ENCODE measurements around the gene JMJD7.

JMJD7 gene

DNA sequence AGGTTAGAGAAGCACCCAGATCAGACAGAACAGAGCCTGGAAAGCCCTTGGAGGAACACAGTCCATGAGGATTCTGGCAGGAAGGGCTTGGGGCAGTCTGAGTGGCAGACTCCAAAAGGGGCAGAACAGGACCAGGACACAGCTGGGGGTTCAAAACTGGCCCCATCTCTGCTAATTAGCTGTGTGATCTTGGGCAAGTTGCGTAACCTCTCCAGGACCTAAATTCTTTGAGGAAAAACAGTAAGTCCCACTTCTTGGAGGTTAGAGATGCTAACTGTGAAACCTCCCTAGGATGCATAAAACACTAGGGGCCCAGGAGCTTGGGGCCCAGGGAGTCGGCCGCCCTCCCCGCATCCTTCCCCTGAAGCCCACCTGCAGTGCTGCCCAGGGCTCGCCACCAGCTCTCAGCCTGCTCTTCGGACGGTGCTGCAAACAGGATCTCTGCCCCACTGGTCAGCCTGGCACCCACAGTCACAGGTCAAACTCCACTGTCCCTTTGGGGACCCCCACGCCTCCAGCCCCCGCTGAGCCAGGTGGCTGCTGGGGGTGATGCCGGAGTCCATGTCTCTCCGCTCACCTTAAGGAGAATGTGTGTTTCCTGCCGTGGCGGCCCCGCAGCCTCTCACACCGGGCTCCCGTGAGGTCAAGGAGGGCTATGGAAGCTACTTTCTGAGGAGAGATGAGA lies 22.7 kb downstream of the JMJD7 start:
- Histone ChIP-seq H3K4me1 (ENCODE audit: control insufficient read depth in 1 of 2, insufficient read depth in 2 of 2, low read length in 2 of 2) (no peaks in the 10 kb centered on the region), H3K9me3 (ENCODE audit: control insufficient read depth in 1 of 2, low read length in 2 of 2) (no peaks in the 10 kb centered on the region), H3K27ac (ENCODE audit: low read depth, low read length) (no peak overlapping the region), H3K4me3 (ENCODE audit: low read depth in 1 of 2, low read length in 2 of 2) (no peak overlapping the region), H3K27me3 (ENCODE audit: control insufficient read depth in 1 of 2, insufficient read depth in 2 of 2, low read length in 2 of 2) (peaks cover 0 to 3% of the 10 kb centered on the region in 2 donors), H3K36me3 (ENCODE audit: control insufficient read depth in 1 of 2, insufficient read depth in 2 of 2, low read length in 2 of 2) (peaks cover 6 to 25% of the 10 kb centered on the region in 2 donors), H3K9ac (ENCODE audit: low read depth in 1 of 2, low read length in 2 of 2) (no peak overlapping the region)

DNA sequence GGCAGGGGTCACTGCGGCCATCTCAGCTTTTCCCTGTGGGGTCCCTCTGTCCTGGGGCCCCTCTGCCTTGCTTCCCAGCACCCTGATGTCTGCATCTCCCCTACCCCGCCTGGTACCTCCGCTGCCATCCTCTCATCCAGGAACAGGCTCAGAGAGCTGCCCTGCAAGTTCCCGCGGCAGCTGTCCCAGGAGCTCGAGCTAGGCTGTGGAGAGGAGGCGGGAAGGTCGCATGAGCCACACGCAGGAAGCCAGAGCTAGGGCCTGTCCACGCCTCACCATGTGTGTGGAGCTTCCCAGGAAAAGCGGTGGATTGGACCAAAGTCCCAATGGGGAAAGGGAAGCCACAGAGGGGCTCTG lies 23.3 kb downstream of the JMJD7 start:
- H3K4me3 ChIP-seq (ENCODE audit: low read depth in 1 of 2, low read length in 2 of 2) = no peak overlapping the region
- peaks cover 6 to 22% of the 10 kb centered on the region in 2 donors for H3K36me3 ChIP-seq (ENCODE audit: control insufficient read depth in 1 of 2, insufficient read depth in 2 of 2, low read length in 2 of 2)
- no peaks in the 10 kb centered on the region for H3K9me3 ChIP-seq (ENCODE audit: control insufficient read depth in 1 of 2, low read length in 2 of 2)
- no peaks in the 10 kb centered on the region for H3K4me1 ChIP-seq (ENCODE audit: control insufficient read depth in 1 of 2, insufficient read depth in 2 of 2, low read length in 2 of 2)
- no peak overlapping the region for H3K27ac ChIP-seq (ENCODE audit: low read depth, low read length)
- H3K27me3 ChIP-seq (ENCODE audit: control insufficient read depth in 1 of 2, insufficient read depth in 2 of 2, low read length in 2 of 2) = peaks cover 0 to 3% of the 10 kb centered on the region in 2 donors
- H3K9ac ChIP-seq (ENCODE audit: low read depth in 1 of 2, low read length in 2 of 2) = no peak overlapping the region

DNA sequence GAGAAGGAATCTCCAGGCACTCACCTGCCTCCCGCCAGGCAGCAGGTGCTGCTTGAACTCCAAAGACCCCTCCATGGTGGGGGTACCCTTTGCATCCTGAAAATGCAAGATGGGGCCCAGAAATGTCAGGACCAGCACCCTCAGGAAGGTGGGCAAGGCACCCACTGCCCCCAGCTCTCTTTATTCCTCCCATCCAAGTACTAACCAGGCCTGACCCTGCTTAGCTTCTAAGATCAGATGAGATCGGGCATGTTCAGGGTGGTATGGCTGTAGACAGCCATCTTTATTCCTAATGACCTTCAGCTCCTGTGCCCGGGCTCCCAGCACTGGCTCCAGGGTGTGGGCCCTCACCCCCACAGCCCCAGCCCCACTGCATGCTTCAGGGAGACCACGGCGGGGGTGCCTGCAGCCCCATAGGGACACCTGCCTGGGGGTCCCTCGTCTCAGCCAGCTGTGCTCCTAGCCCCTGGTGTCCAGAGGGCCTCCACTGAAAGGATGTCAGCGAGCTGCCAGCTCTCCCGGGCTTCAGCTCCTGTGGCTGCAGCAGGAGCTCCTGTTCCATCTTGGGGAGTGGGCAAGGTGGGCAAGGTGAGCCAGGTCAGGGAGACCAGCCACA lies 24.0 kb downstream of the JMJD7 start:
- Histone ChIP-seq H3K36me3 (ENCODE audit: control insufficient read depth in 1 of 2, insufficient read depth in 2 of 2, low read length in 2 of 2) (peaks cover 6 to 15% of the 10 kb centered on the region in 2 donors), H3K4me3 (ENCODE audit: low read depth in 1 of 2, low read length in 2 of 2) (no peak overlapping the region), H3K9me3 (ENCODE audit: control insufficient read depth in 1 of 2, low read length in 2 of 2) (no peaks in the 10 kb centered on the region), H3K27ac (ENCODE audit: low read depth, low read length) (no peak overlapping the region), H3K27me3 (ENCODE audit: control insufficient read depth in 1 of 2, insufficient read depth in 2 of 2, low read length in 2 of 2) (peaks cover 0 to 3% of the 10 kb centered on the region in 2 donors), H3K4me1 (ENCODE audit: control insufficient read depth in 1 of 2, insufficient read depth in 2 of 2, low read length in 2 of 2) (no peaks in the 10 kb centered on the region), H3K9ac (ENCODE audit: low read depth in 1 of 2, low read length in 2 of 2) (no peak overlapping the region)

DNA sequence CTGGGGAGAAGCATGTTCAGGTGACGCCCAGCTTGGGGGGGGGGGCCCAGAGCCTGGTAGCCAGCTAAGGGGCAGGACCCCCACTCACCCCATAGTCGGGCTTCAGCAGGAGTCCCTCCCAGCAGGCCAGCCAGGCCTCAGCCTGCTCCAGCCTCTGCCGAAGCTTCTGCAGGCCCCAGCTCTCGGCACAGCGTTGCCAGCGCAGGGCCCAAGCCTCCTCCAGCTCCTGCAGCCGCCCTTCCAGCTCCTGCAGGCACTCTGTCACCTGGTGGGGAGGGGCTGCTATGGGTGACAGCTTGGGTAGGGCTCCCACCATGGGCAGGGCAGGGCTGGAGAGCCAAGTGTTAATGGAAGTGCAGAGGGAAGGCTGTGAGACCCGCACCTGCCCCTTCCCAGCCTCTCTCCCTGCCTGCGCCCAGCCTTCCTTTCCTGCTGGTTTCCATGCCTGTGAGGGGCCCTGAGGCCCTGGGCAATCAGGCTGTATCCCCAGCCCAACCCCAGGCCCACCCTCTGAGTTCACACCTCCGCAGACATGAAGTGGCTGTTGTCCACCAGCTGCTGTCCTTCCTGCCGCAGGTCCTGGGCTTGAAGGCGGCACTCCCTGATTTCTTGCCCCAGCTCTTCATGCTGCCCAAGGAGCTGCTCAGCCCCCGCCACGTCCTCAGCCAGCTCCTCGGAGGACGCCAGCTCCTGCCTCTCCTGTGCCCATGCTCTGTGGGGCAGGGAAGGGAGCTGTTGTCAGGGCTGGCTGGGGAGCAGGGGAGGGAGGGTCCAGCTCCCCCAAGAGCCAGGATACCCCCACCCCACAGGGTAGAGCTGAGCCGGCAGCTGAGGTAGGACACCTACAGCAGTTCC lies 25.1 kb downstream of the JMJD7 start:
- Histone ChIP-seq H3K9ac (ENCODE audit: low read depth in 1 of 2, low read length in 2 of 2) (no peak overlapping the region), H3K27me3 (ENCODE audit: control insufficient read depth in 1 of 2, insufficient read depth in 2 of 2, low read length in 2 of 2) (peaks cover 0 to 3% of the 10 kb centered on the region in 2 donors), H3K4me1 (ENCODE audit: control insufficient read depth in 1 of 2, insufficient read depth in 2 of 2, low read length in 2 of 2) (no peaks in the 10 kb centered on the region), H3K27ac (ENCODE audit: low read depth, low read length) (no peak overlapping the region), H3K4me3 (ENCODE audit: low read depth in 1 of 2, low read length in 2 of 2) (no peak overlapping the region), H3K9me3 (ENCODE audit: control insufficient read depth in 1 of 2, low read length in 2 of 2) (no peaks in the 10 kb centered on the region), H3K36me3 (ENCODE audit: control insufficient read depth in 1 of 2, insufficient read depth in 2 of 2, low read length in 2 of 2) (peaks cover 4 to 5% of the 10 kb centered on the region in 2 donors)

DNA sequence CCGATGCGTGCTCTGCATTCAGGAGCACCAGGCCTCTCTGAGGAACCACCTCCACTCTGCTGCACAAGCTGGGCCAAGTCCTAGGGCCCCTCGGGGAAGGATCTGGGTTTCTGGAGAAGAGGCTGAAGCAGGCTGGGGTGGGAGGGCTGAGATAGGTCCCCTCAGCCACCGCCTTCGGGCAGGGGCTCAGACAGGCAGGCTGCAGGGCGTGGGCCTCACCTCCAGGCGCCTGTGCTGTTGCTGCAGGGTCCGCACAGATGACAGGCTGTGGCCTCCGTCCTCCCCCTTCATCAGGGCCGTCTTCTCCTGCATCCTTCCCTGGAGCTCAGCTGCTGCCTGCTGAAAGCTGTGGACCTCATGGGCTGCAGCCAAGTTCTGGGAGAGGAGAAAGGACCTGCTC lies 25.9 kb downstream of the JMJD7 start:
- no peaks in the 10 kb centered on the region for H3K4me1 ChIP-seq (ENCODE audit: control insufficient read depth in 1 of 2, insufficient read depth in 2 of 2, low read length in 2 of 2)
- no peaks in the 10 kb centered on the region for H3K36me3 ChIP-seq (ENCODE audit: control insufficient read depth in 1 of 2, insufficient read depth in 2 of 2, low read length in 2 of 2)
- H3K9ac ChIP-seq (ENCODE audit: low read depth in 1 of 2, low read length in 2 of 2) = no peak overlapping the region
- no peaks in the 10 kb centered on the region for H3K9me3 ChIP-seq (ENCODE audit: control insufficient read depth in 1 of 2, low read length in 2 of 2)
- H3K27ac ChIP-seq (ENCODE audit: low read depth, low read length) = no peak overlapping the region
- H3K4me3 ChIP-seq (ENCODE audit: low read depth in 1 of 2, low read length in 2 of 2) = no peak overlapping the region
- H3K27me3 ChIP-seq (ENCODE audit: control insufficient read depth in 1 of 2, insufficient read depth in 2 of 2, low read length in 2 of 2) = peaks cover 0 to 3% of the 10 kb centered on the region in 2 donors

DNA sequence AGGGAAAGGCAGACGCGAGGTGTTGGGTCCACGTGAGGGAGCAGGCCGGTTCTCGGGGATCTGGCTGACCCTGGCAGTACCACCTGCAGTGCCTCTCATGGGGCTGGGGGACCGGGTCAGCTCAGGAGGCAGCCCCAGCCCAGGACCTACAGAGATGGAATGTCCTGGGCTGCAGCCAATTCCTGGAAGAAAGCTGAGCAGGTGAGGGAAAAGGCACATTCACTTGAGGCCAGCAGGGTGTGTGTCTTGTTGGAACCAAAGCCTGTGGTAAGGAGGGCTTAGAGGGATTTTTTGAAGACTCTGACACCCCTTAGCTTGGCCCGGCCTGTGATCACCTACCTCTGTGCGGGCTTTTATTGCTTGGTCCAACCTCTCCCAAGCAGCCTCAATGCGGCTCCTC lies 26.6 kb downstream of the JMJD7 start:
- peaks cover 0 to 3% of the 10 kb centered on the region in 2 donors for H3K27me3 ChIP-seq (ENCODE audit: control insufficient read depth in 1 of 2, insufficient read depth in 2 of 2, low read length in 2 of 2)
- no peaks in the 10 kb centered on the region for H3K4me1 ChIP-seq (ENCODE audit: control insufficient read depth in 1 of 2, insufficient read depth in 2 of 2, low read length in 2 of 2)
- H3K9ac ChIP-seq (ENCODE audit: low read depth in 1 of 2, low read length in 2 of 2) = no peak overlapping the region
- no peaks in the 10 kb centered on the region for H3K36me3 ChIP-seq (ENCODE audit: control insufficient read depth in 1 of 2, insufficient read depth in 2 of 2, low read length in 2 of 2)
- no peak overlapping the region for H3K4me3 ChIP-seq (ENCODE audit: low read depth in 1 of 2, low read length in 2 of 2)
- no peaks in the 10 kb centered on the region for H3K9me3 ChIP-seq (ENCODE audit: control insufficient read depth in 1 of 2, low read length in 2 of 2)
- no peak overlapping the region for H3K27ac ChIP-seq (ENCODE audit: low read depth, low read length)

DNA sequence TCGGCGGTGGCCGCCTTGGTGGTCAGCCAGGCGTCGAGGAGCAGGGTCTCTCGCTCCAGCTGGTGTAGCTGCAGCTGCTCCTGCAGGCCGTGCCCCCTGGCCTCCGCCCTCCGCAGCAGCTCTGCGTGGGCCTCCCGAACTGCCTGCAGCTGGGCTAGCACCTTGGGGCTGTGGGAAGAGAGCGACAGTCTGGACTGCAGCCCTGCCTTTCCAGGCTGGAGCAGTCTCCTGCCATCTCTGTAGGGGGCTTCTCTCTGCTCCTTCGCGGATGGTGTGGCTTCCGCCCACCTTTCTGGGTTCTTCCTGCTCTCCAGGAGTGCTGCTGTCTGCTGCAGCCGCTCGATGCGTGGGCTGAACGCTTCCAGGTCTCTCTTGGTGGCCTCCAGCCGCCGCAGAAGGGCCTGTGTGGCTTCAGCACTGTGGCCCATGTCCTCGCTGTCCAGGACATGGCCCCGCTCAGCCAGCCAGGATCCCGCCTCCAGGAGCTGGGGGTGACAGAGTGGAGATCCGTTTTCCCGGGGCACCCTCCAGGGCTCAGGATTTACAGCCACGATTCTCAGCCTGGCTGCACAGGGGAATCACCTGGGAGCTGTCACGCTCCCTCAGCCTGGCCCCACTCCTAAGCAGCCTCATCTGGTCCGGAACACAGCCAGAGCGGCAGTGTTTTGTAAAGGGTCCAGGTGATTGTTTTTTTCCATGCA lies 27.5 kb downstream of the JMJD7 start:
- H3K4me1 ChIP-seq (ENCODE audit: control insufficient read depth in 1 of 2, insufficient read depth in 2 of 2, low read length in 2 of 2) = no peaks in the 10 kb centered on the region
- H3K9me3 ChIP-seq (ENCODE audit: control insufficient read depth in 1 of 2, low read length in 2 of 2) = no peaks in the 10 kb centered on the region
- no peak overlapping the region for H3K27ac ChIP-seq (ENCODE audit: low read depth, low read length)
- H3K9ac ChIP-seq (ENCODE audit: low read depth in 1 of 2, low read length in 2 of 2) = no peak overlapping the region
- H3K27me3 ChIP-seq (ENCODE audit: control insufficient read depth in 1 of 2, insufficient read depth in 2 of 2, low read length in 2 of 2) = peaks cover 0 to 3% of the 10 kb centered on the region in 2 donors
- H3K4me3 ChIP-seq (ENCODE audit: low read depth in 1 of 2, low read length in 2 of 2) = no peak overlapping the region
- no peaks in the 10 kb centered on the region for H3K36me3 ChIP-seq (ENCODE audit: control insufficient read depth in 1 of 2, insufficient read depth in 2 of 2, low read length in 2 of 2)

DNA sequence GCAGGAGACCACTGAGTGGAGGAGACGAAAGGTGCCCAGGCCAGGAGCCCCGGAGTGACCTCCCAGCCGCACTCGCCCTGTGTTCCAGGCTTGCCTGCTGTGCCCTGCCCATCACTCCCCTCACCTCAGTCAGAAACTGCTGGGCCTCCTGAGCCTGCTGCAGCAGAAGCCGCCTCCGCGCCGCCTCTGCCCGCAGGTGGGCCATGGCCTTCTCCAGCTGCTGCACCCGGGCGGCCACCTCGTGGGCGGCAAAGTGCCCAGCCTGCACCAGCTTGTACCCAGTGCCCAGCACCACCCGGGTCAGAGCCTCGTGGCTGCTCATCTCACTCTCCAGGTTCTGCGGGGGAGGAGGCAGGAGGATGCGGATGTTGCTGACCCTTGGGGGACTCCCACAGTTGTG lies 28.4 kb downstream of the JMJD7 start:
- no peaks in the 10 kb centered on the region for H3K4me1 ChIP-seq (ENCODE audit: control insufficient read depth in 1 of 2, insufficient read depth in 2 of 2, low read length in 2 of 2)
- H3K9ac ChIP-seq (ENCODE audit: low read depth in 1 of 2, low read length in 2 of 2) = no peak overlapping the region

DNA sequence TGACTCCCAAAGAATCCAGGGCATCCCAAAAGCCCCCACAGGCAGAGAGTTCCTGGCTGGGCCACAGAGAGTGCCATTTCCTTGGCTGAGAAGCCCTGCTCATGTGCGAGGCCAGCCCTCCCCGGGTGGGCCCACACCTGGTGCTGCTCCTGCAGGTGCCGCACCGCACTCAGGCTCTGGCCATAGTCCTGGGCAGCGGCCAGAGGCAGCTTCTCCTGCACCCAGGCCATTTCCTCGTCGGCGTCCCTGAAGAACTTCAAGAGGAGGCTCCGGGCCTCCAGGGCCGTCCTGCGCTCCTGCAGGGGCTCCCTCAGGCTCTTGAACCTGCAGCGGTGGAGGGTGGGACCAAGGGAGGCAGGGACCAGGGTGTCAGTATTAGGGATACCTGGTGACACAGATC lies 28.8 kb downstream of the JMJD7 start:
- no peaks in the 10 kb centered on the region for H3K36me3 ChIP-seq (ENCODE audit: control insufficient read depth in 1 of 2, insufficient read depth in 2 of 2, low read length in 2 of 2)
- H3K27ac ChIP-seq (ENCODE audit: low read depth, low read length) = no peak overlapping the region
- no peaks in the 10 kb centered on the region for H3K27me3 ChIP-seq (ENCODE audit: control insufficient read depth in 1 of 2, insufficient read depth in 2 of 2, low read length in 2 of 2)
- H3K9ac ChIP-seq (ENCODE audit: low read depth in 1 of 2, low read length in 2 of 2) = no peak overlapping the region
- no peaks in the 10 kb centered on the region for H3K4me1 ChIP-seq (ENCODE audit: control insufficient read depth in 1 of 2, insufficient read depth in 2 of 2, low read length in 2 of 2)
- H3K4me3 ChIP-seq (ENCODE audit: low read depth in 1 of 2, low read length in 2 of 2) = no peak overlapping the region
- no peaks in the 10 kb centered on the region for H3K9me3 ChIP-seq (ENCODE audit: control insufficient read depth in 1 of 2, low read length in 2 of 2)

More for the DNA sequence above, 28.4 kb downstream of the JMJD7 start:
- no peaks in the 10 kb centered on the region for H3K36me3 ChIP-seq (ENCODE audit: control insufficient read depth in 1 of 2, insufficient read depth in 2 of 2, low read length in 2 of 2)
- no peaks in the 10 kb centered on the region for H3K9me3 ChIP-seq (ENCODE audit: control insufficient read depth in 1 of 2, low read length in 2 of 2)
- no peak overlapping the region for H3K27ac ChIP-seq (ENCODE audit: low read depth, low read length)
- no peaks in the 10 kb centered on the region for H3K27me3 ChIP-seq (ENCODE audit: control insufficient read depth in 1 of 2, insufficient read depth in 2 of 2, low read length in 2 of 2)
- no peak overlapping the region for H3K4me3 ChIP-seq (ENCODE audit: low read depth in 1 of 2, low read length in 2 of 2)

DNA sequence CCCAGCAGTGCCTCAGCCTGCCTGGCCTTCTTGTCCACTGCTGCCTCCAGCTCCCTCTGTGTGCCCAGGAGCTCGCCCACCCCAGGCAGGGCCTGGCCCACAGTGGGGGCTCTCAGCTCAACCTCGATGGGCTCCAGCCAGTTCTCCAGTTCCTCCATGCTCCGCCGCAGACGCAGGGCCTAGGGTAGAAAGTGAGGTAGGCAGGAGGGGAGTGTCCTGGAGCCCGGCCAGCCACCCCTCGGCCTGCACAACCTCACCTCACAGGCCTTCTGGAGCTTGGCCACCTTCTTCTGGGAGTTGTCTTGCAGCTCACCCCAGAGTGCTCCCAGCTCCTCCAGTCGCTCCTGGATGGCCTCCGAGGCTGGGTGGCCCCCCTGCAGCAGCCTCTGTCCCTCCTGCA lies 29.4 kb downstream of the JMJD7 start:
- no peak overlapping the region for H3K27ac ChIP-seq (ENCODE audit: low read depth, low read length)
- H3K4me1 ChIP-seq (ENCODE audit: control insufficient read depth in 1 of 2, insufficient read depth in 2 of 2, low read length in 2 of 2) = no peaks in the 10 kb centered on the region
- no peaks in the 10 kb centered on the region for H3K27me3 ChIP-seq (ENCODE audit: control insufficient read depth in 1 of 2, insufficient read depth in 2 of 2, low read length in 2 of 2)
- no peaks in the 10 kb centered on the region for H3K36me3 ChIP-seq (ENCODE audit: control insufficient read depth in 1 of 2, insufficient read depth in 2 of 2, low read length in 2 of 2)
- no peak overlapping the region for H3K4me3 ChIP-seq (ENCODE audit: low read depth in 1 of 2, low read length in 2 of 2)
- H3K9me3 ChIP-seq (ENCODE audit: control insufficient read depth in 1 of 2, low read length in 2 of 2) = no peaks in the 10 kb centered on the region
- H3K9ac ChIP-seq (ENCODE audit: low read depth in 1 of 2, low read length in 2 of 2) = no peak overlapping the region
